GM19043 (cell line): ENCODE measurements around the gene AATF.

ENCODE experiments used
- ATAC-seq: cut with Tn5 transposase; IDR thresholded peaks from one replicate; pipeline ENCODE4 v1.9.1; 2021; ENCODE audit warnings: low read depth; ENCODE audit not compliant: unreplicated experiment

The AATF gene

DNA sequence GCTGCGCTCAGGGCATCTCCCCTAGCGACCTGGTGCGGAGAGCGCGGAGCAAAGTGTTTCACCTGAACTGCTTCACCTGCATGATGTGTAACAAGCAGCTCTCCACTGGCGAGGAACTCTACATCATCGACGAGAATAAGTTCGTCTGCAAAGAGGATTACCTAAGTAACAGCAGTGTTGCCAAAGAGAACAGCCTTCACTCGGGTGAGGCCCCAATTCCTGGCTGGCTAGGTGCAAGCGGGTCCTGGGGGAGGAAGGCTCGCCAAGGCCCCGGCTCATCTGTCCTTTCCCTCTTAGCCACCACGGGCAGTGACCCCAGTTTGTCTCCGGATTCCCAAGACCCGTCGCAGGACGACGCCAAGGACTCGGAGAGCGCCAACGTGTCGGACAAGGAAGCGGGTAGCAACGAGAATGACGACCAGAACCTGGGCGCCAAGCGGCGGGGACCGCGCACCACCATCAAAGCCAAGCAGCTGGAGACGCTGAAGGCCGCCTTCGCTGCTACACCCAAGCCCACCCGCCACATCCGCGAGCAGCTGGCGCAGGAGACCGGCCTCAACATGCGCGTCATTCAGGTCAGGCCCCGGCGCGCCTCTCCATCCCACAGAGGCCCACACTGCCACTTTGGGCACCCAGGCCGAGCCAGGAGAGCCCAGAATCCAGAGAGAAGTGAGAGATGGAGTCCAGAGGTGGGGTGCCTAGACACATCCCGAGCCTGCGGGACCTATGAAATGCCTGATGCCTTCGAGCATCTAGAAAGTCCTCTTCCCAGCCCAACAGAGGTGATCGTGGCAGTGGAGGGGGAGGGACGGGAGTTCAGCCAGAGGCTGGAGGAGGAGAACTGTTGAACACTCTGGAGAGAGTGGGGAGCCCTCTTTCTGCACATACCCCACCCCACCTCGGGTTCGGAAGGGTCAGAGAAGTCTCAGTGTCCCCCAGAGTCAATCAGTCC, 8.2 kb upstream of the AATF start:
- no peak for ATAC-seq

DNA sequence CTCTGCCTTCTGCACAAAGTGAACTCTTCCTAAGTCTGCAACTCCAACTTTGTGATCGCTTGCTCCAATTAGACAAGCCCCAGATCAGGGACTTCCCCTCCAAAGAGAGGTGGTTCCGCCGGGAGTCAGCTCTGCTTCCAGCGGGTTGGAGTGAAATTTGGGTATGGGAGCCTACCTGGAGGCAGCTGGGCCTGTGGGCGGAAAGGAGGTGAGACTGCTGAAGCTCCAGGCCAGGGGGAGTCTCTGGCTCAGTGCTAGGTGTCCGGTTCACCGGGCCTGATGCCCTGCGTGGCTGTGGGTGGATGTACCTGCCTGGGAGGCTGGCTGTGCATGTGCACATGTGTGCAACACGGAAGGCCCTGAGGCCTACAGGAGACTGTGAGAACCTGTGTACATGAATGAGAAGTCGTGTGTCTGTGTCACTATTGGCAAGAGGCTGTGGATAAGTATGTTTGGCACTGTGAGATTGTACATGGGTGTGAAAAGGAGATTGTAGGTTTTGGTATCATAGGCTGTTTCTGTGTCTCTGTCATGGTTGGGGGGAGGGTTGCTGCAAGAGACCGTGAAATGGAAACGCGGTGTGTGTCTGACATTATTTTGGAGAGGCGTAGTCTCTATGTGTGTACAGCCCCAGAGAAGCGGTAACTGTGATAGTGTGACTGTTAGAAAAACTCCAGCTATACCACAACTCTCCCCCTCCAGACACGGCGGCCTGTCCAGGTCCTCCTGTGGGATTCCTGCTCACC, 7.3 kb upstream of the AATF start:
- ATAC-seq = no peak

DNA sequence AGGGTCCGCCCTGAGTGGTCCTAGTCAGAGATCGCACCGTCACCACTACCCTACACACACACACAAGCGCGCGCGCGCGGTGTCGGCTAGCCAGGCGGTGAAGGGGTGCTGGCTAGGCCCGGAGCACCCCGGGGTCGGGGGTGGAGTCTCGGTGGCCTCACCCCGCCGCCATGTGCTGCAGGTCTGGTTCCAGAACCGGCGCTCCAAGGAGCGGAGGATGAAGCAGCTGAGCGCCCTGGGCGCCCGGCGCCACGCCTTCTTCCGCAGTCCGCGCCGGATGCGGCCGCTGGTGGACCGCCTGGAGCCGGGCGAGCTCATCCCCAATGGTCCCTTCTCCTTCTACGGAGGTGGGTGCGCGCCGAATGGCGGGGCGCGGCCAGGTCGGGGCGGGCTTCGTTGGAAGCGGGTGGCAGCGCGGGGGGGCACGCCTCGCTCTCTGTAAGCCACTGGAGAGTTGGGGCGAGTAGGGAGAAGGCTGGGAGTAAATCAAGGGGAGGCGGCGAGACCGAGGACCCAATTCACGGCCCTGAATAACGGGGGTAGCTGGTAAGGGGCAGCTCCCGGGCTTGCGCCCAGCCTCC, 6.6 kb upstream of the AATF start:
- no peak for ATAC-seq

DNA sequence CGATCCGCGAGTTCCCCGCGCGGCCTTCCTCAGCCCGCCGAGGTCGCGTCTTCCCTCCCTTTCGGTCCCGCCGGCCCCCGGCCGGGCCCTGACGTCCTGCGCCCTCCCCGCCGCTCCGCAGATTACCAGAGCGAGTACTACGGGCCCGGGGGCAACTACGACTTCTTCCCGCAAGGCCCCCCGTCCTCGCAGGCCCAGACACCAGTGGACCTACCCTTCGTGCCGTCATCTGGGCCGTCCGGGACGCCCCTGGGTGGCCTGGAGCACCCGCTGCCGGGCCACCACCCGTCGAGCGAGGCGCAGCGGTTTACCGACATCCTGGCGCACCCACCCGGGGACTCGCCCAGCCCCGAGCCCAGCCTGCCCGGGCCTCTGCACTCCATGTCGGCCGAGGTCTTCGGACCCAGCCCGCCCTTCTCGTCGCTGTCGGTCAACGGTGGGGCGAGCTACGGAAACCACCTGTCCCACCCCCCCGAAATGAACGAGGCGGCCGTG, 6.1 kb upstream of the AATF start:
- no peak for ATAC-seq

DNA sequence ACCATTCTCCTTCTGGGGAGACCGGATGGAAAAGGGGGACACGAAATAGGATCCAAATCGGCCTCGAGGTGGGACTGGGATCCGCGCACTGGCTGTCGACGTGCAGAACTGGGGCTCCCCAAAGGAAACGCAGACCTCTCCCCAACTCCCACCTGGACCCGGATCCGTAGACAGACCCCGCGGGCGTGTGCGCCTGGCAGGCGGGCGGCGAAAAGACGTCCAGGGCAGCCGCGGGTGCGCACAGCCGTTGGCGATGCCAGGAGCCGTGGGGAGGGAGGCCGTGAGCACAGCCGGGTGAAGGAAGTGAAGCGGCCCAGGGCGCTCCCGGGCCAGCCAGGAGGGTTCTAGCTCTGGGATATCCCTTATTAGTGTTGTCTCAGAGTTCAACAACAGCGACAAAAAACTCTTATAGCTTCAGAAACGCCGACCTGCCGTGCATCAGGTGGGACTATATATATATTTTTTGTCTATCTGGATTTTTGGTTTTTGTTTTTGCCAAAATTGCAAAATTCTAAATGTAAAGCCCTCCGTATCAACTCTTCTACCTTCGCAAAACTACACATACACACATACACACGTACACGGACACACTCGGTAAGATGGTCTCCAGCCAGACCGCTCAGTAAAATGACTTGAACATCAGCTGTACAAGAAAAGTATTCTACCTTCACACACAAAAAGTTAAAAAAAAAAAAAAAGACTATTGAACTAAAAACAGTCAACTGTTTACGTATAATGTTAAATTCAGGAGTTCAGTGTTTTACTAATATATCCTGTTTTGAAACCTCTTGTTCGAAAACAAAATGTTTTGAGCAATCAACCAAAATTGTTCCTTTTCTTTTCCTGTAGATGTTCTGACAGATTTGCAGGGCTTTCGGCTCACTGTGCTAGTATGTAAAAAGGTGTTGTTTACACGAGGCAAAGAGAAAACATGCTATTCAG, 5.2 kb upstream of the AATF start:
- ATAC-seq = no peak

DNA sequence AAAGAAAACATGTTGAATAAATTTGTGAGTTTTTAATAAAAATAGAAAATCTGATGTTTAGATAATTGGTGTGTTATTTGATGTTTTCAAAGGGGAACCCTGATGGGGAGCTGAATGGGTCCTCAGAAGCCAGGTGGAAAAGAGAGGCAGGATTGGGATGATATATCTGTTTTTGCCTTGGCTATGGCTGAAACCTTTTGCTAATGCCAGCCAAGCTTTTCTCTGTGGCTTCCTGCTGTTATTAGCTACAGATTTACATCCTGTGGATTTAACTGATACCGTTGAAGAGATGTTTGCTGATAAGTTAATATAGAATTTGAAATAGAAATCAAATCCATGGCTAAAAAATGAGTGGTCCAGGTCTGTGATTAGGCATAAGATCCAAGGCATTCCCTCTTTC, 4.2 kb upstream of the AATF start:
- ATAC-seq = no peak

DNA sequence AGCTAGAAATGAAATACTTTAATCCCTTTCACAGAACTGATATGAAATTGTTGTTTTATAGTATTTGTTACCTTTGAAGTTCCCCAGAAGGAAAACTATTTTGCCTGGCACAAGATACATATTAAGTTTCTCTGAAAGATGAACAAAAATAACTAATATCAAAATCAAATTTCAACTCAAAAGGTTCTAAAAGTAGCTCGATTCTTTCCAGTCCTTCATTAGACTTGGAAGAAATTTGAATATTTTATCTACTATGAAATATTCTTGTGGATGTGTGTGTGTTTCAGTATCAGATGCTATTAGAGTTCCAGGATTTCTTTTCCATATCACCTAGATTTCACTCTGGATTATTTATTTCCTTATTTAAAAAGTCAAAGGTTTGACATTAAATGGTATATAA, 3.6 kb upstream of the AATF start:
- ATAC-seq = no peak

DNA sequence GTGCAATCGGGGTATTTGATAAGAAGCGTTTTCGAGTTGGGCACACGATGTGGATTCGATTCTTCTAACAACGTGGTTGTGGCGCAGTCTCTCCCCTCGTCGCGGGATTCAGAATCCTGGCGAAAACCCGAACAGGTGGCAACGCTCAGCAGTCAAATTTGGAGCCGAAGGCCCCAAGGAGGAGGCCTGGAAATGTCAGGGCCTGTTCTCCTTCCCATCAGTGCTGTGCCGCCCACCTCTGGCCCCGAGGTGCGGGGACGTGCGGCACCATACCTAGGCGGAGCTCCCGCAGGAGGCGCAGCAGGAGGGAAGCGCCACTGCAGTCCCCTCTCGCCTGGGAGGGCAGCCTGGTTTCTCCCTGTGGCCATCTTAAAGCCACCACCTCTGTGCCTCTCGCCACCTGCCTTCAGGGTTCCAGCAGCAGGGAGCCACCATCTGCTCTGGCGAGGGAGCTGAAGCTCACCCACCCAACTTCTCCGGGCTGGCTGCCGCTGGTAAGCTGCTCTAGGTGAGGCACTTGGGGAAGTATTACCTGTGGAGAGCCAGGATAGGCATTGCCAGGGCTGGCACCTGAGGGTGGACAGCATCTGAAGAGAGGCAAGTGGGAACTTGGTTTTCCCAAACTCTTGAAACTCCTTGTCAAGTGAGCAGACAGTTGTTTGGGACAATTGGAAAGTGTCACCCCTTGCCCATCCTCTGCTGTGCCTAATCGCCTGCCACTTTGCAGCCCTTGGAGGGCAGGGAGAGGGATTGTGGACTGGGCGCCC, 2.6 kb upstream of the AATF start:
- no peak for ATAC-seq

DNA sequence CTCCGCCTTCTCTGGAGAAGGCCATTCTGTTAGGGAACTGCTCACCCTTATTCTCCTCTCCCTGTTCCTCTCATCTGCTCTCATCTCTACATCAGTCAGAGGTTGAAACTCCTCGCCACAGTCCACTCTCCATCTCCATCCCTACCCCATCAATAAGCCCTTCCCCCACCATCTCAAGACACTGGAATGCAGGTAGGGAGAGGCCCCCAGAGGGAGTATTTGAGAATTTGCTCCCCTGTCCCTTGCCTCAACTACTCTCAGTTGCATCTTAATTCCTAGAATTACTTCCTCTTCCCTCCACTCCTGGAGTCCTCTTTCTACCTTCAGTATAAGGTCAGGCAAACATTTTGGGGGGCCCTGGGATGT, 2.0 kb upstream of the AATF start:
- no peak for ATAC-seq

DNA sequence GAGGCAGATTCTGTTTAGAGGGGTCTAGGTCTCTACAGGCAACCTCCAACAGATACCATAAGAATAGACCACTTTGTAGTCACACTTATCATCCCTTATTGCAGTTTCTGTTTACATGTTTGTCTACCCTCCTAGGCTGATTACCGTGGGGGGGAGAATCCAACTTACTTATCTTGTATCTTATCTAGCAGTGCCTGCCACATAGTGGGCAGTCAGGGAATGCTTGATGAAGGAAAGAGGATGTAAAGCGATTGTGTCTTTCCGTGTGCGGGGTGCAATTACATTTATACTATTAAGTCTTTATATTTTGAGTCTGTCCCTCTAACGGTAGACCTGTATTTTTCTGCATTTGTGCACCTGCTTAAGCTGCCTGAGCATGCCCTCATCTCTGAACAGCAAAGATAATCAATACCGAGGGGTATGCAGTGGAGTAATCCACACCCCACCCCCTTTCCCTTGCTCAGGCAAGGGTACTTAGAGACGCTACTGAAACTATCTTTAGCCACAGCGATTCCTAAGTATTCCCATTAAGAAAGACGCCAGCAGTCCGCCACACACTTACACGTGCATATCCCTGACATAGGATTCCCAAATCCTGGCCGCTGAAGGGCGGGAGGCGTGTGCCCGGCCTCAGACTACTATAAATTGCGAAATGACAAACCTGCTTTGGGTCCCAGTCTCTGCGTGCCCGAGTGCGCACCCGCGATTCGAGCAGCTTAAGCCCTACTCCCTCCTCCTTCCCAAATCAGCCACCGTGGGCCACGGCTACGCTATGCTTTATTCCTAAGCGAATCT, 635 bp upstream of the AATF start:
- ATAC-seq = peak; percentile 22

DNA sequence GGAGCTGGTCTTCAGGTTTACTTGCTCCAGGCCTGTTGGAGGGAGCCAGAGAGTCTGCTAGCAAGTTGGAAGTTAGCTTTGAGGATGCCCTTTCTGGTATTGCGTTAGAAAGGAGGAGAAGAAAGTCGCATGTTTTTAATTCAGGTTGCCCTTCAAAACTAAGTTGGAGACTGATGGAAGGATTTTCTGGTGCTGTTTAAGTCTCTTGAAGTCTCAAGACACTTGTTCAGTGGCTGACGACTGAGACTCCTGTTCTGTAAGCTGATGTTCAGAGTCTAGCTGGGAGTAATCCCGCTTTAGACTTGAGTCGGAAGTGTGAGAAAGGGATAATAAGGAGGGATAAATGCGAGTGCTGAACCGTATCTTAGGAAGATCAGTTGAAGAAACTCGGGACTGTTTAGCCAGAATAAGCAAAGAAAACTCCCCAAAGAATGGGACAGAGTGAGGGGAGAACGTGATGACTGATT, 740 bp downstream of the AATF start:
- no peak for ATAC-seq

DNA sequence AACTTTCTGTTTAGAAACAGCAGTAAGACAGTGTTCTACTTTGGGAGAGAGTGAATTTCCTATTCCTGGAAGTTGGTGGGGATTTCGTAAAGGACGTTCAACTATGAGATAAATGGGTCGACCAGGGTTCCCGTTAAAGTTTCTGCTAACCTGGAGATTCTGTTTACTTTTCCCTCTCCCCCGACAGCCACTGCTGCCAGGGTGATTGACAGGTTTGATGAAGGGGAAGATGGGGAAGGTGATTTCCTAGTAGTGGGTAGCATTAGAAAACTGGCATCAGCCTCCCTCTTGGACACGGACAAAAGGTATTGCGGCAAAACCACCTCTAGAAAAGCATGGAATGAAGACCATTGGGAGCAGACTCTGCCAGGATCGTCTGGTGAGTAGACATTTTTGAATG, 1.3 kb downstream of the AATF start:
- ATAC-seq = no peak

DNA sequence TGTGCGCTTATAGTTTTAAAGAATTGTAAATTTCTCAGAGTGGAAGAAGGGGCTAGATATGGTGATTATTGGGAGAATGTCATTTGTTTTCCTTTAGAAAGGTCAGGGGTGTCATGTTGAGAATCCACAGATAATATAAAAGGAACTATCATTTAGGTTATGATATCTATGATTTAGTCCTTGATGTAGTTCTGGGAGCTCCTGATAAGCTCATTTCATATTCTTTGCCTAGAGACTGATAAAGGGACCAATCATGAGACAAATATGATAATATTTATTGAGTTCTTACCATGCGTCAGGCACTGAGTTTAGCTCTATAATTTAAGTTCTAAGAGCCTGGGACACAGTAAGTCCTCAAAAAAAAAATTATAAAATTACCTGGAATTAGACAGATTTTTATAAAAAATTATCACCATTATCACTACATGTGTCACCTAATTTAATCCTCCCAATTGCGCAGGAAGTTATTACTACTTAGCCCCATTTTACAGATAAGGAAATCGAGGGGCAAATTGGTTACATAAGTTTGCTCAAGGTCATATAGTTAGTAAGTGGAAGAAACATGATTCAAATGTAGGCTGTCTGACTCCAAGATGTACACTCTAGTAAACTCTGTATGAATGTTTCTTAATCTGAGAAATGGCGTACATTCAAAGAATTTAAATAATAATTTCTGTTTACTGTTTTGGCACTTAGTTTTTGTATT, 2.5 kb downstream of the AATF start:
- no peak for ATAC-seq

DNA sequence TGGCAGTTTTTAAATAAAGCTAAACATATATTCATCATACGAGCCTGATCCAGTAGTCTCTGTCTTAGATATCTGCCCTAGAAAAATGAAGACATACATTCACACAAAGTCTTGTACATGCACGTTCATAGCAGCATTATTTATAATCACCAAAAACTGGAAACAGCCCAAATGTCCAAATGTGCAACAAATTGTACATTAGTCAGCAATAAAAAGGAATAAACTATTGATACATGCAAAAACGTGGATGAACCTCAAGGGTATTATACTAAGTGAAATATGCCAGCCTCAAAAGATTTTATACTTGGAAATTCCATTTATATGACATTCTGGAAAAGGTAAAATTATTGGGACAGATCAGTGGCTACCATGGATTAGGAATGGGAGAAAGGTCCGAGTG, 22.8 kb downstream of the AATF start:
- no peak for ATAC-seq

DNA sequence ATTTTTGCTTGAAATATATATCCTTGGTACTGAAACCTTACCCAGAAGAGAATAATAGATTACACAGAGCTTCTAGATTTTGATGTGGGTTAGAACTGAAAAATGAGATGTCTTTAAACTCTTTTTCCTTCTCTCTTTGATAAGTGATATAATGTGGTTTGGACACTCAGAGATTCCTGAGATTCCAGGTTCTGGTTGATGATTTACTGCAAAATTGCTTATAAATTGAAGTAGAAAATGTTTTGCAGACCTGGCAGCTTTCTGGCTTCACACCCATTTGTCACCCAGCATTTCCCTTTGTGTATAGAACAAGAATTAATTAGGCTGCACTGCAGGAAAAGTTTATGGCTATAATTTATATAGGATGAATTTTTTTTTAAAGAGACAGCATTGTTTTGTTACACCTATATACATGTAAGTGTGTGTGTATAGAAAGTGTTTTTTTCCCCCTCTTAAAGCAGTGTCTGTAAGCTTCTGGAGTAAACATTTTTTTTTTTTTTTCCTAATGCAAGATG, 23.5 kb downstream of the AATF start:
- ATAC-seq = no peak

DNA sequence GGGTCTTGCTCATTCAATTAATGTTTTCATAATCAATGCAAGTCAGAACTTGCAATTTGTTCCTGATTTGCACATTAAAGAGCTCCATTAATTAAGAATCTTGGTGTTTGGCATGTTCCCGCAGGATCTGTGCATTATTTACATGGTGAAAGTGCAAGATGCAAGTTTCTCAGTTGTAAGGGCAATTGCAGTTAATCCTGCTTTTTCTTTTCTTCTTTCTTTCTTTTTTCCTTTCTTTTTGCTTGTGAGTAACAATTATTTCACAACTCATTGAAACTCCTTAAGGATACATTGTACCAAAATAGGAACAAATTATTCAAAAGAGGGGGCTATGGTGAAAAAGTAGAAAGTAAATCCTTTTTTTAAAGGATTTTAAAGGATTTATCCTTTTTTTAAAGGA, 24.2 kb downstream of the AATF start:
- ATAC-seq = no peak

DNA sequence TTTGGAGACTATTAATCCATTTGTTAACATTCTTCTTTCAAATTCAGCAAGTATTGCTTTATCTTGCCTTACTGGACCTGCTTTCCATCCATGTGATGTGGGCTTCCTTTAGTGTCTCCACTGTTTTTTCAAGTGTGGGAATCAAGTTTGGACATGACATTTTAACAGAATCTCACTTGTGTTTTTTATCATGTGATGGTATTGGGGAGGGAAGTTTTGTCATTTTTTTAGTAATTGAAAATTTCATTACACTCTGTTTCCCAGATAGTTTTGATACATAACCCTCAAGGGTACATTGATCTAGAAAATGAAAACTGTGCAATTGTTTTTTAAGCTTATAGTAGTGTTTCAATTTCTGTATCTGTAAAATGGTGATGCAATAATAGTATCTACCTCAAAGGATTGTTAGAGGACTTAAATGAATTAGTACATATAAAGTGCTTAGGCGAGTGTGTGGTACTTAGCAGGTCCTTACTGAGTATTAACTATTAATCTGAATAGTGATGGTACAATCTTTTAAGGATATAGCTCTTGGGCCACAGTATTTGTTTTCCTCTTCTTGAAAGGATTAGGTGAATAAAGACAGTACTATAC, 27.3 kb downstream of the AATF start:
- ATAC-seq = no peak
